Keratinocyte (primary cell): ENCODE results near the gene SLC1A5. TPM values are rescaled to one million over a fixed set of nuclear protein-coding genes. Genes with fewer than 3 reads are reported as not detected.

Source experiments
- DNase-seq: peaks from one replicate; pipeline ENCODE4 v3.0.0-alpha.2; 2011; ENCODE audit warnings: low read depth, missing footprints, low spot score
- FAIRE-seq: peaks from 2 replicates; lab custom pipeline; 2011; peaks lifted over from hg19 to GRCh38; lab: Jason Lieb, UNC
- H2AFZ ChIP-seq: 2 replicates; pipeline ENCODE4 v1.6.0; 2012; ENCODE audit warnings: low read length, control low read depth, inconsistent platforms; ENCODE audit not compliant: control insufficient read depth
- H3K27ac ChIP-seq: 2 replicates; pipeline ENCODE4 v1.5.1; 2011; ENCODE audit warnings: low read length; ENCODE audit not compliant: control insufficient read depth, insufficient read depth
- H3K27me3 ChIP-seq: 3 replicates; pipeline ENCODE4 v1.6.0; 2011; ENCODE audit warnings: low read length; ENCODE audit not compliant: control insufficient read depth, insufficient read depth; ENCODE audit errors: extremely low read depth
- H3K36me3 ChIP-seq, 2 experiments: 2 replicates in 1 of 2; 3 replicates in 1 of 2; pipeline ENCODE4 v1.5.1; 2011; ENCODE audit warnings: low read length in 2 of 2, mild to moderate bottlenecking in 1 of 2; ENCODE audit not compliant: control insufficient read depth in 2 of 2, insufficient read depth in 2 of 2; ENCODE audit errors: extremely low read depth in 1 of 2
- H3K4me1 ChIP-seq: 3 replicates; pipeline ENCODE4 v1.5.1; 2011; ENCODE audit warnings: low read length; ENCODE audit not compliant: control insufficient read depth, insufficient read depth; ENCODE audit errors: extremely low read depth
- H3K4me2 ChIP-seq: 3 replicates; pipeline ENCODE4 v1.6.0; 2011; ENCODE audit warnings: low read depth, low read length; ENCODE audit not compliant: control insufficient read depth, insufficient read depth; ENCODE audit errors: extremely low read depth
- H3K4me3 ChIP-seq, 3 experiments: fragments of 200-600 bp in 1 of 3; sonication (generic) in 1 of 3; 2 replicates in 2 of 3; 3 replicates in 1 of 3; pipeline ENCODE4 v1.5.1; 2011 to 2016; ENCODE audit warnings: low read length in 3 of 3, mild to moderate bottlenecking in 3 of 3, control low read depth in 2 of 3, inconsistent platforms in 1 of 3, low read depth in 1 of 3, mixed read lengths in 1 of 3, mixed run types in 1 of 3, moderate library complexity in 1 of 3; ENCODE audit not compliant: control insufficient read depth in 2 of 3, insufficient read depth in 2 of 3; ENCODE audit errors: extremely low read depth in 1 of 3
- H3K79me2 ChIP-seq: 2 replicates; pipeline ENCODE4 v1.6.0; 2012; ENCODE audit warnings: low read length; ENCODE audit not compliant: control insufficient read depth, insufficient read depth
- H3K9ac ChIP-seq: 3 replicates; pipeline ENCODE4 v1.6.0; 2011; ENCODE audit warnings: low read length; ENCODE audit not compliant: control insufficient read depth, insufficient read depth; ENCODE audit errors: extremely low read depth
- H3K9me1 ChIP-seq: 3 replicates; pipeline ENCODE4 v1.6.0; 2011; ENCODE audit warnings: low read length; ENCODE audit not compliant: control insufficient read depth, insufficient read depth; ENCODE audit errors: extremely low read depth
- H3K9me3 ChIP-seq: 2 replicates; pipeline ENCODE4 v1.5.1; 2012; ENCODE audit warnings: low read depth, low read length; ENCODE audit not compliant: control insufficient read depth
- H4K20me1 ChIP-seq: 3 replicates; pipeline ENCODE4 v1.6.0; 2011; ENCODE audit warnings: low read length; ENCODE audit not compliant: control insufficient read depth, insufficient read depth; ENCODE audit errors: extremely low read depth
- EZH2 ChIP-seq: IDR thresholded peaks from one replicate; pipeline ENCODE4 v1.6.1; 2012; ENCODE audit warnings: inconsistent platforms, mild to moderate bottlenecking, low read length, moderate library complexity
- dilution Hi-C: fragments of 300-500 bp; cut with MboI; formaldehyde crosslinking; loops from one replicate; pipeline ENCODE4 v1.7.0; 2020; ENCODE audit warnings: low sequenced_read_pairs; ENCODE audit not compliant: extremely low pct_ligation_motif_present
- polyA plus RNA-seq, 5 experiments: library from polyadenylated mRNA; depleted of rRNA in 3 of 5; stranded (reverse) in 3 of 5; stranded (forward) in 1 of 5; unstranded in 1 of 5; fragments of >200 nt; gene quantifications; 1 replicate in 1 of 5; 2 replicates in 3 of 5; 3 replicates in 1 of 5; pipeline versions ENCODE4 v1.2.1 to v1.2.3, GENCODE V29; 2011 to 2012; ENCODE audit warnings: missing spikeins in 2 of 5, low read depth in 1 of 5, low replicate concordance in 1 of 5
- TF ChIP-seq, protein P1 (sequence below), 3 experiments: IDR thresholded peaks in 1 of 3; conservative IDR thresholded peaks in 1 of 3; optimal IDR thresholded peaks in 1 of 3; 2 replicates in 2 of 3; 3 replicates in 1 of 3; pipeline versions ENCODE3 to v1.5.1; 2011; ENCODE audit warnings: low read length in 3 of 3, mild to moderate bottlenecking in 3 of 3, moderate library complexity in 2 of 3, control low read depth in 1 of 3, inconsistent platforms in 1 of 3; ENCODE audit not compliant: insufficient read depth in 2 of 3; ENCODE audit errors: extremely low read depth in 1 of 3

The SLC1A5 gene
- polyA plus RNA-seq, 1 donor (not counting 4 experiments of a cell fraction or from before 2014, with no cell fraction given): 90.4 TPM

DNA sequence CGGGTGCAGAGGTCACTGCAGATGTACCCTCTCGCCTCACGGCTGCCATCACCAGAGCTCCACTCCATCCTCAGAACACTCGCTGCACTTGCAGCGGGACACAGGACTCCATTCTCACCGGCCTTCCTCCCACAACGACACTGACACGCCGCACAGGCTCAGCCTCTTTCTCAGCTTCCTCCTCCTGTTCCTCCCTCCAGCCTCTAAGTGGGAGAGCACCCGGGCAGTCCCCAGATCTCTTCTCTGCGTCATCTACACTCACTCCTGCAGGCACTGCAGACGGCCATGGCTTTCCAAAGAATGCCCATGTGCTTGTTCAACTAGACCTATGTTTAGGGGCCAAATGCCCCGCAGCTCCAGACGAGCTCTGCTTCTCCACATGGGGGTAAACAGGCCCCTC lies 56.8 kb downstream of the SLC1A5 start:
- H3K9me3 ChIP-seq: no peaks in the 10 kb centered on the region
- no peak overlapping the region for H3K9ac ChIP-seq
- no peak overlapping the region for H3K4me3 ChIP-seq
- H2AFZ ChIP-seq: no peak overlapping the region
- FAIRE-seq: no peak
- H3K9me1 ChIP-seq: no peaks in the 10 kb centered on the region
- H3K27ac ChIP-seq: no peak overlapping the region
- TF ChIP-seq, protein P1, sequence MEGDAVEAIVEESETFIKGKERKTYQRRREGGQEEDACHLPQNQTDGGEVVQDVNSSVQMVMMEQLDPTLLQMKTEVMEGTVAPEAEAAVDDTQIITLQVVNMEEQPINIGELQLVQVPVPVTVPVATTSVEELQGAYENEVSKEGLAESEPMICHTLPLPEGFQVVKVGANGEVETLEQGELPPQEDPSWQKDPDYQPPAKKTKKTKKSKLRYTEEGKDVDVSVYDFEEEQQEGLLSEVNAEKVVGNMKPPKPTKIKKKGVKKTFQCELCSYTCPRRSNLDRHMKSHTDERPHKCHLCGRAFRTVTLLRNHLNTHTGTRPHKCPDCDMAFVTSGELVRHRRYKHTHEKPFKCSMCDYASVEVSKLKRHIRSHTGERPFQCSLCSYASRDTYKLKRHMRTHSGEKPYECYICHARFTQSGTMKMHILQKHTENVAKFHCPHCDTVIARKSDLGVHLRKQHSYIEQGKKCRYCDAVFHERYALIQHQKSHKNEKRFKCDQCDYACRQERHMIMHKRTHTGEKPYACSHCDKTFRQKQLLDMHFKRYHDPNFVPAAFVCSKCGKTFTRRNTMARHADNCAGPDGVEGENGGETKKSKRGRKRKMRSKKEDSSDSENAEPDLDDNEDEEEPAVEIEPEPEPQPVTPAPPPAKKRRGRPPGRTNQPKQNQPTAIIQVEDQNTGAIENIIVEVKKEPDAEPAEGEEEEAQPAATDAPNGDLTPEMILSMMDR (optimal IDR thresholded peaks at IDR 0.05 in 1 of 3, IDR thresholded peaks at IDR 0.05 in 1 of 3, conservative IDR thresholded peaks at IDR 0.05 in 1 of 3; ENCODE audit: extremely low read depth in 1 of 3, insufficient read depth in 2 of 3, low read length in 3 of 3): no peak
- no peak for TF ChIP-seq EZH2
- dilution Hi-C loops: no loop called here
- no peak for DNase-seq
- peaks cover 52 to 54% of the 10 kb centered on the region in 2 experiments for H3K36me3 ChIP-seq
- no peak overlapping the region for H3K4me2 ChIP-seq
- H3K4me1 ChIP-seq: peaks cover 5% of the 10 kb centered on the region
- H3K27me3 ChIP-seq: no peaks in the 10 kb centered on the region
- H4K20me1 ChIP-seq: peaks cover 39% of the 10 kb centered on the region
- peaks cover 50% of the 10 kb centered on the region for H3K79me2 ChIP-seq

DNA sequence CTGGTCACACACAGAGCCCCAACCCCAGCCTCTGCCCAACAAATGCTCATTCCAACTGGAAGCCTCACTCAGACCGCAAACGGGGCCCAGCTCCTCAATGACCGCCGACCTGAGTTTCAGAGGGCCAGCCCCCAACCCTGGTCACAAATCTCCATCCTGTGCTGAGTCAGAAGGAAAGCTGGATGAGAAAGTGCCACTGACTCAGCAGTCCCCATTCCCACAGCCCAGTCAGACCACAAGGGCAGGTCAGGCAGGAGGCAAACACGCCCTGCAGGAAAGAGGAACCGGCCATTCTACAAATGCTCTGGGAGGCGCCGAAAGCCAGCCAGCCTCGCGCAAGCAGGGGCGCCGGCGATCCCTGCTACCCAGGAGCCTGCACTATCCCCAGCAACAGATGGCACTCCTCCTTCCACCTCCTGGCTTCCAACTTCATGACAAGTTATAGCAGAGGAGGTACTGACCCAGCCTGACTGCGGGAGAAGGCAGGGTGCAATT lies 57.3 kb downstream of the SLC1A5 start:
- H3K9me1 ChIP-seq: no peaks in the 10 kb centered on the region
- no peak overlapping the region for H2AFZ ChIP-seq
- FAIRE-seq: no peak
- DNase-seq: no peak
- peaks cover 53 to 56% of the 10 kb centered on the region in 2 experiments for H3K36me3 ChIP-seq
- no peak for TF ChIP-seq EZH2
- TF ChIP-seq, protein P1 (optimal IDR thresholded peaks at IDR 0.05 in 1 of 3, IDR thresholded peaks at IDR 0.05 in 1 of 3, conservative IDR thresholded peaks at IDR 0.05 in 1 of 3; ENCODE audit: extremely low read depth in 1 of 3, insufficient read depth in 2 of 3, low read length in 3 of 3): no peak
- dilution Hi-C loops: no loop called here
- peaks cover 39% of the 10 kb centered on the region for H4K20me1 ChIP-seq
- peaks cover 5% of the 10 kb centered on the region for H3K4me1 ChIP-seq
- no peak overlapping the region for H3K9ac ChIP-seq
- no peaks in the 10 kb centered on the region for H3K27me3 ChIP-seq
- no peak overlapping the region for H3K4me3 ChIP-seq
- peaks cover 50% of the 10 kb centered on the region for H3K79me2 ChIP-seq
- H3K9me3 ChIP-seq: no peaks in the 10 kb centered on the region
- H3K27ac ChIP-seq: no peak overlapping the region
- H3K4me2 ChIP-seq: no peak overlapping the region
